Activated T-cell treated with anti-CD3 and anti-CD28 coated beads, Interleukin-2, amount 50 U/mL, for 1 hour (primary cell): ENCODE data around the gene FLRT1.

Source experiments
- DNase-seq: peaks from one replicate; pipeline ENCODE4 v3.0.0-alpha.2; 2020

FLRT1 gene

GRCh38 chr11:64007160-64007628, 28.5 kb upstream of the FLRT1 start:
- no peak for DNase-seq

DNA sequence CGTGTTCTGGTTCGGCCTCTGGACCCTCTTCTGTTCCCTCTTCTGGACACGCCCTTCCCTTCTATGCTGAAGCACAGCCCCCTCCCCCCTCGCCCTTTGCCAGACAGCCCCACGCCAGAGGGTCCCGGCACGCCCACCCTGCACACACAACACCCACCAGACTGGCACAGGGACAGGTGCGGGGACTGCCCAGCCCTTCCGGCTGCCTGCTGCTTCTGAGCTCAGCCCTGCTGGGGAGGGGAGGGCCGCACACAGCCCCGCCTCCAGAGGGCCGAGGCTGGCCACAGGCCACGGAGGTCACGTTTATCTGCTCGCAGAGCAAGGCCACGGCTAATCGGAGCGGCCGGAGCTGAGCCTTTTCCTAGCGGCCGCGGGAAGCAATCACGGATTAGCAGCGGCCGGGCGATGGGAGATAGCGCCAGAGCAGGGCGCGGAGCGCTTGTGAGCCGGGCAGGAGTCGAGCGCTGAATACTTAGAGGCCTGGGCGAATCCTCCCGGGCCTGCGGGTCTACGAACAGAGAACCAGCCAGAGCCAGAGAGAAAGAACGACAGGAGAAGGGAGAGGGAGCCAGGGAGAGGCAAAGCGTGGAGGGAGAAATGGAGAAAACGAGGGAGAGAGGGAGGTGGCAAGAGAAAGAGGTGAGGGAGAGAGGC, 28.0 kb upstream of the FLRT1 start:
- DNase-seq: no peak

GRCh38 chr11:64008283-64008913, 27.3 kb upstream of the FLRT1 start:
- DNase-seq: no peak

- DNase-seq: no peak
These were observed 26.7 kb upstream of the FLRT1 start for GRCh38 chr11:64008914-64009633.

GRCh38 chr11:64009710-64010109, 26.0 kb upstream of the FLRT1 start:
- DNase-seq: no peak

- DNase-seq: no peak
These were observed 24.9 kb upstream of the FLRT1 start for GRCh38 chr11:64010783-64011182.

DNA sequence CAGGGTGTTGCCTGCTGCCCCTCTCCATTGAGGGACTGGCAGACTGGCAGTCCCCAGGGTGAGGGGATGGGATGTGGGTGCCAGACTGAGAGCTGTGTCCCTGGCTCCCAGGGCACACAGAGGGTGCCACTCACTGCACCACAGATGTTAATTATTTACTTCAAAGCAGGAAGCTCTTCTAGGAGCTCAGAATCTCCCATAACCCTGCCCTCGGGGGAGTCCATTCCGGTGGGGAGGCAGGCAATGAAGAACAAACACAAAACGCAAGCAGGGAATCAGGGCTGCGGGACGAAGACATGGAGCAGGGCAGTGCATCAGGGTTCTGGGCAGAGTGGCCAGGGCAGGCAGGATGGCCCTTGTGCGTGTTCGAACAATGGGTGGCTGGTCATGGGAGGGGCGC, 24.4 kb upstream of the FLRT1 start:
- no peak for DNase-seq

DNA sequence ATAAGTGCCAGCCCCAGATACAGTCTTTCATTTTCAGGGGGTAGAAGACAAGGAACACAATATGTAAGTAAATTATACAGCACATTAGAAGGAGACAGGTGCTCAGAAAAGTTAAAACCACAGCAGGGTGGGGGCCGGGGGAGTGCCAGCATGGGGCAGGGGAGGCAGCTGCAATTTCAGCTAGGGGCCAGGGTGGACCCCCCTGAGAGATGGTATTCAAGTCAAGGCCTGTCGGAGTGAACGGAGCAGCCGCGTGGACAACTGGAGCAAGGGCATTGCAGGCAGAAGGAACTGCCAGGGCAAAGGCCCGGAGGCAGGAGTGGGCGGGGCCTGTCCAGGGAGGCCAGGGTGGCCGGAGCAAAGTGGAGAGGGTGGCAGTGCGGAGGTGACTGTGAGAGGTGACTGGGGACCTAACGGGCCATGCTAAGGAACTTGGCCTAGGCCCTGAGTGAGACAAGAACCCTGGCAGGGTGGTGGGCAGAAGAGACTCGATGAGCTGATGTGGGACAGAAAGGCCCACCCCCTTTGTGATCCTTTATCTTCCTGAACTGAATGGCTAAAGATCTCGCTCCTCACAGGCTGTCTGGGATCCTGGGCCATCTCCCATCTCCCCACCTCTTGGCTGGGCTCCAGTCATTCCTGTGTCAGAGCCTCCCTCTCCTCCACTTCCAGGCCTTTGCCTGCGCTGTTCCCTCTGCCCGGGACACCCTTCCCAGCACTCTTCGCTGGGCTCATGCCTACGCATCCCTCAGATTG, 22.4 kb upstream of the FLRT1 start:
- no peak for DNase-seq

DNA sequence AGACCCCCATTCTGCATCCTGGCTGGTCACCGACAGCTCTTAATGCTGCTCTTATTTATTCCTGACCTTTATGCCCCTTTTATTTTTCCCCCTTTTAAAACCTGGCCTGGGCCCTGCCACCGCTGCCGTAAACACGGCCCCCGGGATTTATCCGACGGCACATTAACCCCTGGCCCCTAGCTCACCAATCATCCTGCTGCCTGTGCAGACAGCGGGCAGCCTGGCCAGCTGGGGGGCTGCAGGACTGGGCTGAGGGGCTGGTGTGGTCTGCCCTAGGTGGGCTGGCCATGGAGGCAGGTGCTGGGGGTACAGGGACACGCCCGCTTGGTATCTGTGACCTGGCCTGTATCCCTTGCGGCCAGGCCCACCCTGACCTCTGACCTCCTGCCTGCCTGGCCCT, 21.4 kb upstream of the FLRT1 start:
- no peak for DNase-seq

GRCh38 chr11:64015510-64015909, 20.2 kb upstream of the FLRT1 start:
- DNase-seq: no peak

GRCh38 chr11:64015935-64016845, 19.5 kb upstream of the FLRT1 start:
- DNase-seq: no peak

DNA sequence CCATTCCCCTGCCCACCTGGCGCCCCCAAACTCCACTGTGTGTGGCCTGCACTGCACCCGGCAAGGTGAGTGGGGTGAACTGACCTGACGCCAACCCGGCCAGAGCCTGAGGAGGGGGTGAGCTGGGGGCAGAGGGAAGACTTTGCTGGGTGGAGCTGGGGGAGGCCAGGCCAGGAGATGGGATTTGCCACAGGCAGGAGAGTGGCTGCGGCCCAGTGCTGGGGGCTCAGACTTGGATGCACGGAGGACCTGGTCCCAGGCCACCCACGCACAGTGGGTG, 17.8 kb upstream of the FLRT1 start:
- no peak for DNase-seq

- no peak for DNase-seq
These were observed 17.4 kb upstream of the FLRT1 start for GRCh38 chr11:64018310-64018709.

- no peak for DNase-seq
These were observed 16.4 kb upstream of the FLRT1 start for GRCh38 chr11:64019106-64020037.

DNA sequence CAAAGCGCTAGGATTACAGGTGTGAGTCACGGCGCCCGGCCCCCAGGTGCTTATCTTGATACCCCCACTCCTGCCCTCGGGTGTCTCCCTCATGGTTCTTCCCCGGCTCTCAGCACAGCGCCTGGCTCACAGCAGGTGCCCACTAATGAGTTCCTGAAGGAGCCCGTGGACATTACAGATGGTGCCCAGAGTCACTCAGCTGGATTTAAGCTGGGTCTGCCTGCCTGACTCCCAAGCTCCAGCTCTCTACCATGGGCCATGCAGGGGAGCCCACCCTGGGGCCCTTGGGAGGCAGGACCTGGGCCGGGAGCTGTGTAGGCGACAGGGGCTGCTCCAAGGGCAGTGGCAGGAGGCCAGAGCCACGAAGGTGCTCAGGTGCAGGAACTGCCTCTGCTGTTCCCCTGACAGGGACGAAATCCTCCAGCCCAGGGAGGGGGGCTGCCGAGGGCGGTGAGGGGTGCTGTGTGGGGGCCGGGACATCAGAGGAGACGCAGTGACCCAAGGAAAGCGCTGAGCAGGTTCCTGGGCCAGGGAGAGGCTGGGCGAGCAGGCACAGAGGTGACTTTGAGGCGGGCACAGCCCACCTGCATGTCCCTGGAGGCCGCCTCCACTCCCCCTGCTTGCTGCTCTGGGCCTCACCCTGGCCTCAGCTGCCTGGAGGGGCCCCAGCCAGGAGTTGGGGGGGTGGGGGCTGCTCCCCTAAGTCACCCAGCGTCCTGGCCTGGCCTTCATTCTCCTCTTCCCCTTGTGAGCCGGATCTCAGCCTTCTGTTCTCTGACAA, 14.6 kb upstream of the FLRT1 start:
- DNase-seq: no peak

DNA sequence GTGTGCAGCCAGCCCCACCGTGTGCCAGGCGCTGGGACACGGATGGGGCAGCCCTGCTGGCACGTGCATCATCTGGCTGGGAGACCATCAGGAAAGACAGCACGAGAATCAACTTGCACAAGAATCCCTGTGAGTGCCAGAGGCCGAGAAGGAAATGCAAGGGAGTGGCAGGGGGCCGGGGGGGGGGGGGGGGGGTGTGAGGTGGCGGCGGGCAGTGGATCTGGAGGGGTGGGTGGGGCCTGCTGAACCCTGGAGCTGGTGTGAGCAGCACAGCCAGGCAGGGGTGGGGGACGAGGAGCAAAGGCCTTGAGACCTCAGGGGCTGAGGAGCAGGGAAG, 14.0 kb upstream of the FLRT1 start:
- no peak for DNase-seq

DNA sequence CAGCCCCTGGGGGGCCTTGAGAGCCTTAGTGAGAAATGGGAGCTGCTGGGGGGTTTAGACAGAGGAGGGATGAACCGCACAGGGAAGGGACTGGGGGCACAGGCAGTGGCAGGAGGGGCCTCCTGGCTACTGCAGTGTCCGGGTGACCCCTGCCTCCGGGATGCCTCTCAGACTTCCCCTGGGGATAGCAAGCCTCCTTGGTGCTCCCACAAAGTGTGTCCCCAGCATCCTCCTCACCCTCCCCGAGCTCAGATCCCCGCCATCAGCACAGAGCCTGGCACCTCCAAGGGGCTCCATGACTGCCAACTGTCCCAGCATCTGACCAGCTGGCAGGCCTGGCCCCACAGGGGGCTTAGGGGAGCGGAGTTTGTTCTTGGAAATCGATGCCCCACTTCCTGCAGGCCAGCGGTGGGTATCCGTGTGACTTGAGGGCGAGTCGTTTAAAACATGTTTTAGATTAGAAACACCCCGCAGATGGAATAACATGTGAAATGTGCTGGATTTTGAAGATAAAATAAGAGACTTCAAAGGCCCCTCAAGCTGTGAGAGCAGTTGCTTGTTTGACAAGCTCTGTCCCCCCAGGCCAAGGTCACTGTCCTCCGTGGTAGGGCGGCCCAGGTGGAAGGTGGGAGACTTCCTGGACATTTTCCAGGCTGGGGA, 13.5 kb upstream of the FLRT1 start:
- no peak for DNase-seq

DNA sequence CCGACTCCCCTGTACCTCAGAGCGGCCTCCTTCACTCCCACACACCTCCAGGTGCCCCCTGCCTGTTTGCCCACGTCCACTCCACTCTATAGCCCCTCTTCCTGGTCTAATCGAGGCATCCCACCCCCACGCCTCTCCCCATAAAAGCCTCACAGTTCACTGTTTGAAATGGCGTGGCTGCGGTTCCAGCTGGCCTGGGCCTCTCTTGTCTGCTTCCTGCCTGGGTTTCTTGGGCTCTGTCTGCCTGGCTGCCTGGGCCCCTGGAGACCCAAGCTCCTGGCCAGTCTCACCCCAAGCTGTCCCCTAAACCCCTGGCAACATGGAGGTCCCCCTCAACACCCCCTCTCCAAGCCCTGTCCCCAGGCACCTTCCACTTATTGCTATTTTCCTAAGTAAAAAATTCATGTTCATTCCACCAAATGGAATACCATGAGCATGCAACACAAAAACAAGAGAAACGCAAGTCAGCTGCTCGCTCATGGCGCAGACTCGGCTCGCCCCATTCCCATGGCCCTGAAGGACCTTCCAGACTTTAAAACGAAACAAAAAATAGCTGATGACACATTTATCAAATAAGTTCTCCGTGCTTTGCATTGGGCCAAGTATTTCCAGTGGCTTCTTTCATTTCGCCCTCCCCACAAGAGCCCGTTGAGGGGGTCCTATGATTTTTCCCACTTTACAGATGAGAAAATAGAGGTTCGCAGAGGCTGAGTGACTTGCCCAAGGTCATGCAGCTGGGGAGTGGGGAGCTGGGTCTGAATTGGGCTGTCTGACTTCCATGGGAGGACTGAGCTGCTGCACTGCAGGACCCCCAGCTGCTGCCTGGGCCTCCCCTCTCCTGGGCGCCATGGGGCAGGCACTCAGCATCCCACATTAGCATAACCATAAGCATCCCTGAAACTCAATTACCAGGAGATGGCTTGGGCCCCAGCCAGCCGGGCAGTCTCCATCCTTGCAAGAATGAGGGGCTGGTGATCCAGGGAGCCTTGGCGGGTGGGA, 11.7 kb upstream of the FLRT1 start:
- no peak for DNase-seq

- no peak for DNase-seq
These were observed 10.5 kb upstream of the FLRT1 start for GRCh38 chr11:64025205-64025604.
